H54 (cell line): ENCODE measurements around the gene CSGALNACT2.
A peak's percentile ranks its signal among the peaks of the same experiment; 100 is the strongest.

Experiments used
- DNase-seq: peaks from one replicate; pipeline ENCODE4 v3.0.0; 2011; ENCODE audit warnings: low spot score, mixed read lengths; ENCODE audit not compliant: insufficient read length
- FAIRE-seq: peaks from 3 replicates; lab custom pipeline; 2011; peaks lifted over from hg19 to GRCh38; lab: Jason Lieb, UNC
- POLR2A ChIP-seq: IDR thresholded peaks from 2 replicates; pipeline ENCODE4 v1.6.1; 2011; ENCODE audit warnings: low read depth, mild to moderate bottlenecking, low read length

Gene CSGALNACT2

GRCh38 chr10:43124574-43125273 lies 13.5 kb upstream of the CSGALNACT2 start:
- FAIRE-seq: no peak
- no peak for TF ChIP-seq POLR2A
- DNase-seq: no peak

- DNase-seq: no peak
- no peak for TF ChIP-seq POLR2A
- FAIRE-seq: no peak
These were observed 12.9 kb upstream of the CSGALNACT2 start for GRCh38 chr10:43125274-43125845.

GRCh38 chr10:43125881-43126731 lies 12.1 kb upstream of the CSGALNACT2 start:
- DNase-seq (no peak), FAIRE-seq (no peak)
- no peak for TF ChIP-seq POLR2A

- DNase-seq (no peak), FAIRE-seq (no peak)
- TF ChIP-seq POLR2A: no peak
These were observed 11.4 kb upstream of the CSGALNACT2 start for GRCh38 chr10:43126759-43127424.

- DNase-seq (no peak), FAIRE-seq (no peak)
- TF ChIP-seq POLR2A: no peak
These were observed 10.8 kb upstream of the CSGALNACT2 start for GRCh38 chr10:43127442-43127841.

GRCh38 chr10:43128331-43128730 lies 9.9 kb upstream of the CSGALNACT2 start:
- DNase-seq: no peak
- no peak for FAIRE-seq
- TF ChIP-seq POLR2A: no peak

- FAIRE-seq (peak; percentile 80), DNase-seq (peak; percentile 88)
- no peak for TF ChIP-seq POLR2A
These were observed 9.1 kb upstream of the CSGALNACT2 start for GRCh38 chr10:43128958-43129706.

GRCh38 chr10:43130770-43131171 lies 7.5 kb upstream of the CSGALNACT2 start:
- no peak for TF ChIP-seq POLR2A
- FAIRE-seq: no peak
- DNase-seq: no peak

- no peak for TF ChIP-seq POLR2A
- no peak for FAIRE-seq
- no peak for DNase-seq
These were observed 7.0 kb upstream of the CSGALNACT2 start for GRCh38 chr10:43131256-43131655.

GRCh38 chr10:43131906-43132305 lies 6.3 kb upstream of the CSGALNACT2 start:
- no peak for FAIRE-seq
- DNase-seq: no peak
- no peak for TF ChIP-seq POLR2A

GRCh38 chr10:43132867-43133787 lies 5.1 kb upstream of the CSGALNACT2 start:
- no peak for FAIRE-seq
- TF ChIP-seq POLR2A: no peak
- no peak for DNase-seq
